ENCODE results near the gene MYO9B.

The MYO9B gene

DNA sequence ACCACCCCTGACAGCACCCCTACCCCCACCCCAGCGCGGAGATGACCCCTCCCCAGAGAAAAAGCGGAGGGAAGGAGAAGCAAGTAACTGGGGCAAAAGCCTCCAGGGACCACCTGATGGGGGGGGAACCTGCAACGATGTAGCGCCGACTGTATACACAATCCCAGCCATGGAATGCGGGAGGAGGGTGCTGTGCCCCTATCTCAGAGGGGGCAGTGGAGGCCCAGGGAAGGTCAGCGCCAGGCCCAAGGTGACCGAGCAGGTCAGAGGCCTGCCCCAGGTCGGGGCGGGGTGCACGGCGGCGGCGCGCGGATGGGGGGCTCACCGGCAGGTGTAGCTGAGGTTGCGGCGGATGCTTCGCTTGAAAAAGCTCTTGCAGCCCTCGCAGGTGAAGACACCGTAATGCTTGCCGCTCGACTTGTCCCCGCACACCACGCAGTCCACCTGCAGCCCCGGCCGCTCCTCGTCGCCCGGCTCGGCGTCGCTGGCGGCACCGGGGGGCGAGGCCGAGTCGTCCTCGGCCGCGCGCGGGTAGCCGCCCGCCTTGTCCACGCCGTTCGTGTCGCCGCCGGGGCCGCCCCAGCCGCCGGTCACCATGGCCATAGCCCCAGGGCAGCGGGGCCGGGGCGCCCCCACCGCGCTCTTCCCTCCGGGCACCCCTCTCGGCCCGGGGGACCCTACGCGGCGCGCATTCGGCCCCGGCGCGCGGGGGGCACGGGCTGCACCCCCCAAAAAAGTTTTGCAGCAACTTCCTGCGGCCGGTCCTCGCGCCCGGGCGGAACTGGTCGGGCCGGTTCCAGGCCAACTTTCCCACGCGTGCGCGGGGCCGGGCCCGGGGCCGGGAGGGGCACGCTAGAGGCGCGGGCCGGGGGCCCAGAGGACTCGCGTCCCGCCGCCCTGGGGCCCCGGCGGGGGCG is 169.3 kb downstream of the MYO9B start:
- TF ChIP-seq TAF1 (IDR thresholded peaks at IDR 0.05; ENCODE audit: borderline replicate concordance, insufficient read depth, low read length) (no peak), FOXP2 (optimal IDR thresholded peaks at IDR 0.05; ENCODE audit: borderline replicate concordance, extremely low read depth, extremely low read length, insufficient read depth) (no peak), POLR2AphosphoS5 (IDR thresholded peaks at IDR 0.05; ENCODE audit: low read depth, low read length) (no peak), REST (IDR thresholded peaks at IDR 0.05; ENCODE audit: insufficient read depth in 1 of 2, low read depth in 2 of 2, low read length in 2 of 2) (no peak), SIN3A (IDR thresholded peaks at IDR 0.05; ENCODE audit: borderline replicate concordance, insufficient read depth, low read length) (no peak)

GRCh38 chr19:17245535-17245984 is 170.0 kb downstream of the MYO9B start, which contains the start of gene NR2F6:
NR2F6 (minus strand) TSS chr19:17245919; CDS start chr19:17245220, 699 bp downstream.
- TF ChIP-seq SIN3A (IDR thresholded peaks at IDR 0.05; ENCODE audit: borderline replicate concordance, insufficient read depth, low read length) (no peak), FOXP2 (optimal IDR thresholded peaks at IDR 0.05; ENCODE audit: borderline replicate concordance, extremely low read depth, extremely low read length, insufficient read depth) (no peak), TAF1 (IDR thresholded peaks at IDR 0.05; ENCODE audit: borderline replicate concordance, insufficient read depth, low read length) (no peak), POLR2AphosphoS5 (IDR thresholded peaks at IDR 0.05; ENCODE audit: low read depth, low read length) (no peak), REST (IDR thresholded peaks at IDR 0.05; ENCODE audit: insufficient read depth in 1 of 2, low read depth in 2 of 2, low read length in 2 of 2) (no peak)

DNA sequence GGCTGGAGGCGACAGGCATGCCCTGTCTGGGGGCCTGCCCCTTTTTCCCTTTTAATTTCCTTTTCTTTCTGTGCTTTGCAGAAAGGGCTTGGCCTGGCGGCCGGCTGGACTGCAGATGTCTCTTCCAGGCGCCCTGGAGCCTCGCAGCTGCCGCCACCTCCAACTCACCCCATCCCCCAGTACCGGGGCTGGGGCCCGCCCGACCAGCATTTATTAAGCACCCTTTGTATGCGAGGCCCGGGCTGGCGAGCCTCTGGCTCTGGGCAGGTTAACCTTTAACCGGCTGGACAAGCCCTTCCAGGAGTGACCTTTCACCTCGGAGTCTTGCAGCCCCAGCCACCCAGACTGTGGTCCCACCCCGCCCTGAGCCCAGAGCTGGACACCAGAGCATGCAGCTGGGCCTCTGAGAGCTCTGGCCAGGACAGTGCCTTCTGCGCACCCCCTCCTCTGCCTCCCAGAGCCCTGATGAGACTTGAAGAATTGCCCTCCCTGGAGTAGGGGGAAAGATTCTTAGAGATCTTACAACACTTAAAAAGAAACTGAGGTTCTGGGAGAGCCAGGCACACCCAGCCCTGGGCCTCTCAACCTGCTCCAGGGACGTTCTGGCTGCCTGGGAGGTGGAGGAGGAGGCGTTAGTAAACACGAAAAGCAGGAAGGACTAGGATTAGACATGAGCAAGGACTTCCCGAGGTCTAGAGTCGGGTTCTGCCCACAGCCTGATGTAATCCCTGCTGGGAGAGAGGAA is 171.3 kb downstream of the MYO9B start:
- no peak for TF ChIP-seq POLR2AphosphoS5 (IDR thresholded peaks at IDR 0.05; ENCODE audit: low read depth, low read length)
- no peak for TF ChIP-seq TAF1 (IDR thresholded peaks at IDR 0.05; ENCODE audit: borderline replicate concordance, insufficient read depth, low read length)
- no peak for TF ChIP-seq REST (IDR thresholded peaks at IDR 0.05; ENCODE audit: insufficient read depth in 1 of 2, low read depth in 2 of 2, low read length in 2 of 2)
- 0 out of 2 replicates have a peak, but pooled peaks have one; percentile 5 for TF ChIP-seq SIN3A (IDR thresholded peaks at IDR 0.05; ENCODE audit: borderline replicate concordance, insufficient read depth, low read length)
- TF ChIP-seq FOXP2 (optimal IDR thresholded peaks at IDR 0.05; ENCODE audit: borderline replicate concordance, extremely low read depth, extremely low read length, insufficient read depth): peak; percentile 28

GRCh38 chr19:17248011-17248776 is 172.6 kb downstream of the MYO9B start:
- TF ChIP-seq POLR2AphosphoS5 (IDR thresholded peaks at IDR 0.05; ENCODE audit: low read depth, low read length): no peak
- no peak for TF ChIP-seq REST (IDR thresholded peaks at IDR 0.05; ENCODE audit: insufficient read depth in 1 of 2, low read depth in 2 of 2, low read length in 2 of 2)
